ENCODE data around the gene PTGES3. TPM values are rescaled to one million over a fixed set of nuclear protein-coding genes. Genes with fewer than 3 reads are reported as not detected.

Gene PTGES3
- total RNA-seq, 3 donors from 2014 or later = 155 to 223 (median 164) TPM

- ATAC-seq = peak; percentile 97
- intact Hi-C loops (cut with DNase I, micrococcal nuclease) = no loop called here
- peaks cover 12% of the 10 kb centered on the region for H3K36me3 ChIP-seq (ENCODE audit: low read depth)
- TF ChIP-seq CTCF (IDR thresholded peaks at IDR 0.05) = no peak
- peak within 1 kb of the TSS; percentile 88 for H3K4me3 ChIP-seq
- peak; percentile 92 to 98 (median 97) for DNase-seq
- no peaks in the 10 kb centered on the region for H3K9me3 ChIP-seq
- H3K4me1 ChIP-seq (ENCODE audit: low read depth) = peaks cover 30% of the 10 kb centered on the region
Observed at GRCh38 chr12:56645717-56646446, 42.2 kb downstream of the PTGES3 start, which contains the start of gene ATP5F1B. Gene ATP5F1B, minus strand, starts transcription at chr12:56645984. Its CDS starts 21 bp downstream, at chr12:56645963.

DNA sequence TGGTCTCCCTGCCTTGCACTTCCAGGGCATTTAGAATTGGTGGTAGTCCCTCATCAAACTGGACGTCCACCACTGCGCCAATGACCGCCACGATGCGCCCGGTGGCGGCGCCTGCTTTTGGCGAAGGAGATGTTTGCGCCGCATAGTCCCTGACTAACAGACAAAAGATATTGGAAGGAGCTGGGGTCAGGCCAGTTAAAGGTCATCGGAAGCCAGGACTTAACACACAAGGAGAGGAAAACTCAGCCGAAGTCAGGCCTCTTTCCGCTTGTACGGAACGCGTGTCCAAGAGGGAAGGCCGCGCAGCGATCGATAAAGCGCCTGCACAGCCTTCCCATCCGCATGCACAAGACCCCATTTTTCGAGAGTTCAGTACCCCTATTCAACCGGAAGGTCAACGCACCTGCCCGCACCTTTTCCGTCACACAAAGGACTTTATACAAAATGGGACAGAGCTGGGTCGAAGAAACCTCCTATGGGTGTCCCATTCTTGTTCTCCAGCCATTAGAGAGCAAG is 42.8 kb downstream of the PTGES3 start:
- intact Hi-C loops (cut with DNase I, micrococcal nuclease) = no loop called here
- no peak for TF ChIP-seq CTCF (IDR thresholded peaks at IDR 0.05)
- ATAC-seq = peak; percentile 1
- Histone ChIP-seq H3K4me3 (peak overlapping the region; percentile 88), H3K9me3 (no peaks in the 10 kb centered on the region), H3K4me1 (ENCODE audit: low read depth) (peaks cover 30% of the 10 kb centered on the region), H3K36me3 (ENCODE audit: low read depth) (peaks cover 12% of the 10 kb centered on the region)
- DNase-seq = peak; percentile 44 to 57 (median 50)

- Histone ChIP-seq H3K4me1 (ENCODE audit: low read depth) (peaks cover 30% of the 10 kb centered on the region), H3K9me3 (no peaks in the 10 kb centered on the region), H3K4me3 (peak overlapping the region; percentile 88), H3K36me3 (ENCODE audit: low read depth) (peaks cover 12% of the 10 kb centered on the region)
- ATAC-seq = no peak
- no peak for DNase-seq
- TF ChIP-seq CTCF (IDR thresholded peaks at IDR 0.05) = no peak
- intact Hi-C loops (cut with DNase I, micrococcal nuclease) = no loop called here
Observed at GRCh38 chr12:56644654-56645053, 43.4 kb downstream of the PTGES3 start.

GRCh38 chr12:56641219-56641618 is 46.9 kb downstream of the PTGES3 start:
- Histone ChIP-seq H3K4me1 (ENCODE audit: low read depth) (peaks cover 51% of the 10 kb centered on the region), H3K36me3 (ENCODE audit: low read depth) (peaks cover 20% of the 10 kb centered on the region), H3K9me3 (no peaks in the 10 kb centered on the region), H3K4me3 (no peak overlapping the region)
- TF ChIP-seq CTCF (IDR thresholded peaks at IDR 0.05) = no peak
- intact Hi-C loops (cut with DNase I, micrococcal nuclease) = no loop called here
- ATAC-seq (no peak), DNase-seq (peak in 1 of 3 donors; percentile 3)

DNA sequence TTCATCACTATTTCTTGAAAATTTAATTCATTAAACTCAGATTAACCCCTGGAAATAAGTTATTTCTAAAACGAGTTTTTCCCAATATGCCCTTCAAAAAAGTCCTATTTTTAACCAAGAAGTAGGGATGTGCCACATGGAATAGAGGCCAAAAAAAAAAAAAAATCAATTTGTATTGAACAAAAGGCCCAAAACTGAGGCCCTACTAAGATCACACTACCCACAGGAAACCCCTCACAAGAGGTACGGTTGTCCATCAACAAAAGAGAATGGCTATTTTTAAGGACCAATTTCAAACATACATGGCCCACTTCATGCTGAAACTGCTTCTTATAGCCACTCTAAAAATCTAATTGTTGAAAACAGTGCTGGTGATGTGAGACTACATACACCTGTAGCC is 50.5 kb downstream of the PTGES3 start:
- Histone ChIP-seq H3K4me1 (ENCODE audit: low read depth) (peaks cover 45% of the 10 kb centered on the region), H3K9me3 (no peaks in the 10 kb centered on the region), H3K36me3 (ENCODE audit: low read depth) (peaks cover 11% of the 10 kb centered on the region), H3K4me3 (no peak overlapping the region)
- intact Hi-C loops (cut with DNase I, micrococcal nuclease) = loop anchor here in 1 of 2 donors (10.0 kb wide), 1 partner anchor 113 kb away; the partner anchor contains the start of gene RBMS2
- ATAC-seq = no peak
- DNase-seq = no peak
- TF ChIP-seq CTCF (IDR thresholded peaks at IDR 0.05) = no peak

Data from mucosa of descending colon (tissue), 3 donors.